Rectal smooth muscle tissue (tissue), 1 donor: ENCODE measurements around the gene SHROOM4.

ENCODE experiments used
- H3K27ac ChIP-seq: one replicate; pipeline ENCODE4 v1.7.0; 2013; ENCODE audit warnings: low read depth, low read length, inconsistent platforms
- H3K27me3 ChIP-seq: one replicate; pipeline ENCODE4 v1.7.0; 2013; ENCODE audit warnings: low read length; ENCODE audit not compliant: control insufficient read depth, insufficient read depth
- H3K36me3 ChIP-seq: one replicate; pipeline ENCODE4 v1.7.0; 2013; ENCODE audit warnings: low read length; ENCODE audit not compliant: control insufficient read depth, insufficient read depth
- H3K4me1 ChIP-seq: one replicate; pipeline ENCODE4 v1.7.0; 2013; ENCODE audit warnings: low read length; ENCODE audit not compliant: control insufficient read depth, insufficient read depth
- H3K4me3 ChIP-seq: one replicate; pipeline ENCODE4 v1.7.0; 2013; ENCODE audit warnings: low read length
- H3K9ac ChIP-seq: one replicate; pipeline ENCODE4 v1.7.0; 2013; ENCODE audit warnings: low read length

The SHROOM4 gene

DNA sequence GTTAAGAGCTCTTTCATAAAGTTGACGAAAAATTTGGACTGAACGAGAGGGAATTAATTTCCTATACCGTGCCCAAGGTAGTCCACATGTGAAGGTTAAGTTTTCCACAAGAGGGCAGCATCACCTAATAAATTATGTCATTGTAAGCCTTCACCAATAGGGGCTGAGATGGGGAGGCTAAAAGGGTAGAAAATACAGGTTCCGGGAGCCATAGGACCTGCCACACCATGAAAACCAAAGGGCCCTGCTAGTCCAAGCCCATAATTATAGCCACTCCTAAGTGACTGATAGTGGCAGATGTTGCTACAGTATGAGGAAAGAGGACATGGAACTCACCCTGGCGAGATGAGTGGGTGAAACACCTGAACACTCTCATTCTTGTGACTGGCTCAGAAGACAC lies 122.2 kb downstream of the SHROOM4 start:
- Histone ChIP-seq H3K4me1 (no peaks in the 10 kb centered on the region), H3K27ac (no peak overlapping the region), H3K36me3 (no peaks in the 10 kb centered on the region), H3K27me3 (peaks cover 2% of the 10 kb centered on the region), H3K9ac (no peak overlapping the region), H3K4me3 (no peak overlapping the region)

DNA sequence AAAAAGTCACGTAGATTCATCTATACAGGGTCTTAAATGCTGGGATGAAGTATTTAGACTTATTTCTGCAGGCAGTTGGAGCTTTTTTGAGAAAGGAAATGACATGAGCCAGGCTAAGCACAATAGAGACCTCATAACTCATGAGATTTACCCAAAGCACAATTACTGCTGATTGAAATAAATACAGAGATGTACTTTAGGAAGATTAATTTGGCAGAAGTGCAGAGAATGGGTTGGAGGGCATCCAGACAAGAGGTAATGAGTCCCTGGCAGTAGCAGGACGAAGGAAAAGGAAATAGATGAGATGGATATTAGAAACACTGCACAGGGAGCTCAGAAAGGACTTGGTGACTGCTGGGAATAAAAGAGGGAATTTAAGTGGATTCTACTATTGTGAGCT lies 129.1 kb downstream of the SHROOM4 start:
- H3K36me3 ChIP-seq = no peaks in the 10 kb centered on the region
- no peaks in the 10 kb centered on the region for H3K27me3 ChIP-seq
- no peak overlapping the region for H3K9ac ChIP-seq
- no peak overlapping the region for H3K27ac ChIP-seq
- no peaks in the 10 kb centered on the region for H3K4me1 ChIP-seq
- no peak overlapping the region for H3K4me3 ChIP-seq

DNA sequence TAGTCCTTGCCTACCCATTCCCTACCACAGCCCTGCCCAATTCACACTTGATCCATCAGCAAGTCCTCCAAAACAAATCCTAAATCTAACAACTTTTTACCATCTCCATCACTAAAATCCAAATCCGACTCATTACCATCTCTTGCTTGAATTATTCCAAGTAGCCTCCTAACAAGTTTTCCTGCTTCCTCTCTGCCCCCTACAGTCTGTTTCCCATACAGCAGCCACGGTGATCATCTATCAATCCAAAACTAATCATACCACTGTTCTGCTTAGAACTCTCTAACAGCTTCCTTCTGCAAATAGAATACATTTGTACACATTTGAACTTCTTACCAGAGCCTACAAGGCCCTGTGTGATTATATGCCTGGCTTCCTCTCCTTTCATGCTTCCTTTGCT lies 133.0 kb downstream of the SHROOM4 start:
- Histone ChIP-seq H3K4me3 (no peak overlapping the region), H3K36me3 (no peaks in the 10 kb centered on the region), H3K9ac (no peak overlapping the region), H3K27ac (no peak overlapping the region), H3K27me3 (no peaks in the 10 kb centered on the region), H3K4me1 (no peaks in the 10 kb centered on the region)

DNA sequence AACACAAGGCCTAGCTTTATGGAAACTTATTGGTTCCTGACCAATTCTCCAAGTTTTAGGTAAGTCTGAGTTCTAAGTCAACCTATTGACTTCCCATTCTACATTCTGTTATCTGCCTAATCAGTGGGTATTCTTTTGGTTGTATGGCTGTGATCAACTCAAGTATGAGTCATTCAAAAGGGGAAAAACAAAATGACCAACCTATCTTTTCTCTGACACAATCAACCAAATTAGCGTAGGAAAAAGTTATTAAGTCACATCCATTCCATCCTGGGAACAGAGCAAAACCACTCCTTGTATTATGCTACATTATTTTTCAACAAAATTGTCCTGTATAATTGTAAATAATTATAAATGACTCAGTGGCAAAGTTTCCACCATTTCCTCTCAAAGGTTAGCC lies 136.2 kb downstream of the SHROOM4 start:
- no peaks in the 10 kb centered on the region for H3K4me1 ChIP-seq
- H3K27ac ChIP-seq = no peak overlapping the region
- H3K27me3 ChIP-seq = no peaks in the 10 kb centered on the region
- H3K9ac ChIP-seq = no peak overlapping the region
- no peaks in the 10 kb centered on the region for H3K36me3 ChIP-seq
- H3K4me3 ChIP-seq = no peak overlapping the region

DNA sequence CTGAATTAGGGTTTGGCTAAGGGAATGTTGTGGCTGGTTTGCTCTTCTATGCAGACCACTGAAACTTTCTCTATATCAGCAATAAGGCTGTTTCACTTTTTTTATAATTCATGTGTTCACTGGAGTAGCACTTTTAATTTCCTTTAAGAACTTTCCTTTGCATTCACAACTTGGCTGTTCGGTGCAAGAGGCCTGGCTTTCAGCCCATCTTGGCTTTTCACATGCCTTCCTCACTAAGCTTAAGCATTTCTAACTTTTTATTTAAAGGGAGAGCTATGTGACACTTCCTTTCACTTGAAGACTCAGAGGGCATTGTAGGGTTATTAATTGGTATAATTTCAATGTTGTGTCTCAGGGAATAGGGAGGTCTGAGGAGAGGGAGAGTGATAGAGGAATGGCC lies 142.3 kb downstream of the SHROOM4 start:
- Histone ChIP-seq H3K9ac (no peak overlapping the region), H3K4me1 (no peaks in the 10 kb centered on the region), H3K27ac (no peak overlapping the region), H3K27me3 (no peaks in the 10 kb centered on the region), H3K4me3 (no peak overlapping the region), H3K36me3 (no peaks in the 10 kb centered on the region)

DNA sequence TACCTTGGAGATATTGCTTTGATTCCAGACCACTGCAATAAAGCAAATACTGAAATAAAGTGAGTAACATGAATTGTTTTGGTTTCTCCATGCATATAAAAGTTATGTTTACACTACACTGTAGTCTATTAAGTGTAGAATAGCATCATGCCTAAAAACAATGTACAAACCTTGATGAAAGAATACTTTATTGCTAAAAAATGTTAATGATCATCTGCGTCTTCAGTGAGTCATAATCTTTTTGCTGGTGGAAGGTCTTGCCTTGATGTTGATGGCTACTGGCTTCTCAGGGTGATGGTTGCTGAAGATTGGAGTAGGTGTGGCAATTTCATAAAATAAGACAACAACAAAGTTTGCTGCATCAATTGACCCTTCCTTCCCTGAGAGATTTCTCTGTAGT lies 145.1 kb downstream of the SHROOM4 start:
- Histone ChIP-seq H3K27me3 (no peaks in the 10 kb centered on the region), H3K27ac (no peak overlapping the region), H3K36me3 (no peaks in the 10 kb centered on the region), H3K9ac (no peak overlapping the region), H3K4me3 (no peak overlapping the region), H3K4me1 (no peaks in the 10 kb centered on the region)

DNA sequence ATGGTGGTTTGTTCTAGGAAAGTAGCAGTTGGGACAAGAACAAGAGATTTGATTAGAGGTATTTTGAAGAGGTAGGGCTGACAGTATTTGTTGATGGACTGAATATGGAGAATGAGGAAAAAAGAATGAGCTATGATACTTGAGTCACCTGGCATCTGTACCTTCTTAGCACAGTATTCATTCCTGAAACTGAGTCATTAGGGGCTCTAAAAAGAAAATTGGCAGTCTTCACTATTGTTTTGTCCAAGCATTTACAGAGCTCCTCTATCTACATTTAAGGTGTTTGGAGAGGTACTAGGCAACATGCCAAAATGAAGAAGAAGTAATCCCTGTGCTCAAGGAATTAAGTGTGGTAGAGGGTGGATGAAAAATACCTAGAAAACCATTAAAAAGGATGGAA lies 165.8 kb downstream of the SHROOM4 start:
- Histone ChIP-seq H3K4me3 (no peak overlapping the region), H3K4me1 (no peaks in the 10 kb centered on the region), H3K9ac (no peak overlapping the region), H3K27me3 (peaks cover 4% of the 10 kb centered on the region), H3K27ac (no peak overlapping the region), H3K36me3 (no peaks in the 10 kb centered on the region)

DNA sequence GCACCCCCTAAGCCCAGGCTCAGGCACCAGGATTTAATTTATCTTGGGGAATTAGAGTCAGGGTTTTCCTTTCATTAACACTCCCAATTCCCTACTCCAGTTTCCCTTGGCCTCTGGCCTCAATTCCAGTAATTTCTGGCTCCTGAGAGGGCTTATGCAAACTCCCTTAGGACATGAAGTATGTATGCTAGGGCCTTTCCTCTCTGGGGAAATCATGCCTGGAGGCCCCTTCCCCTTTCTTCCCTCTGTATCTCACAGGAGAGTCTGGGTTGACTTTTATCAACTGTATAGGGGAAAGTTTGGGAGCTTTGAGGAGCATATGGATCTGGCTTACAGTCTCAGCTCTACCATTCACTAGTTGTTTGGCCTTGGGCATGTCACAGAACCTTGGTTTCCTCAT lies 169.5 kb downstream of the SHROOM4 start:
- H3K27me3 ChIP-seq = peaks cover 4% of the 10 kb centered on the region
- H3K9ac ChIP-seq = no peak overlapping the region
- no peaks in the 10 kb centered on the region for H3K36me3 ChIP-seq
- no peak overlapping the region for H3K4me3 ChIP-seq
- H3K27ac ChIP-seq = no peak overlapping the region
- no peaks in the 10 kb centered on the region for H3K4me1 ChIP-seq

DNA sequence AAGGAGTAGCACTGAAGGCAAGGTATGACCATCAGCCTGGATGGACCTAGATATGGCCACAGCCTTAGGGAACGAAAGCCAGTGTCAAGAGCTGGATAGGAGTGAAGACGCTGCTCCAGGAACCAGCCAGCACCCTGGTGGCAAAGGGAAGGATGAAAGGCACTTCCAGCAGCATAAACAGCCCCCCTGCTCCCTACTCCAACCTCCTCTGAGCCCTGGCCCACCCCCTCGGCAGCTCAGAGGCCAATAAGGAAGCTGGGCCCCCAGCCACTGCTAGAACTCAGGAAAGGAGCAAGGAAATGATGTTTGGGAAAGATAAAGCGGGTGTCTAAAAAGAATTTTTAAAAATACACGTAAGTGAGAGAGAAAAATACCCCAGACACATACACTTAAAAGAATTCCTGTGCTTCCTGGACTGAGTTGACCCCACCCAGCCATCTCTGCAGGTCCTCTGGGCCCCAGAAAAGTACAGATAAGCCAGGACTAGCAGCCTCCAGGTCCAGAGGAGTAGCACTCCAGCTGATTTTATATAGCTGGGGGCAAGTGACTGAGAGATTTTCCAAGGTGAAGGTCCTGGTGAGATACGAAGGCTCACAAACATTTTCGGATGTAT lies 170.4 kb downstream of the SHROOM4 start:
- Histone ChIP-seq H3K4me1 (no peaks in the 10 kb centered on the region), H3K27me3 (peaks cover 4% of the 10 kb centered on the region), H3K36me3 (no peaks in the 10 kb centered on the region), H3K27ac (no peak overlapping the region), H3K9ac (no peak overlapping the region), H3K4me3 (no peak overlapping the region)

DNA sequence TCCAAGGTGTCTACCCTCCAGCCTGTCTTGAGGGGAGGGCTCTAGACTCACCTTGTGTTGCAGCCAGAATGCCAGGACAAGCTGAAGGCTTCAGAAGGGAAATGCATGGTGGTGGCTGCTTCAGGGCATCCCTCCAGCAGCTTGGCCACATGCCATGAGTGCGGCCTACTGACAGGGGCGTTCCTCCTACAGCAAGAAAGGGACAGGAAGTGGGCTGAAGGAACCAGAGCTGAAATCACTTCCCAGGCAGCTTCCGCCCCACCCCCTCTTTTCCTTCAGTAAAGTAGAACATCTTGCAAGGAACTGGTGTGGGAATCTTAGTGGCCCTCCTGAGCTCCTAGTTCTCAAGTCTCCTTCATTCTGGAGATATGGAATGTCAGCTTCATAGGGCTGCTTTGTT lies 175.9 kb downstream of the SHROOM4 start:
- Histone ChIP-seq H3K9ac (no peak overlapping the region), H3K27me3 (no peaks in the 10 kb centered on the region), H3K4me3 (no peak overlapping the region), H3K36me3 (no peaks in the 10 kb centered on the region), H3K4me1 (no peaks in the 10 kb centered on the region), H3K27ac (no peak overlapping the region)

DNA sequence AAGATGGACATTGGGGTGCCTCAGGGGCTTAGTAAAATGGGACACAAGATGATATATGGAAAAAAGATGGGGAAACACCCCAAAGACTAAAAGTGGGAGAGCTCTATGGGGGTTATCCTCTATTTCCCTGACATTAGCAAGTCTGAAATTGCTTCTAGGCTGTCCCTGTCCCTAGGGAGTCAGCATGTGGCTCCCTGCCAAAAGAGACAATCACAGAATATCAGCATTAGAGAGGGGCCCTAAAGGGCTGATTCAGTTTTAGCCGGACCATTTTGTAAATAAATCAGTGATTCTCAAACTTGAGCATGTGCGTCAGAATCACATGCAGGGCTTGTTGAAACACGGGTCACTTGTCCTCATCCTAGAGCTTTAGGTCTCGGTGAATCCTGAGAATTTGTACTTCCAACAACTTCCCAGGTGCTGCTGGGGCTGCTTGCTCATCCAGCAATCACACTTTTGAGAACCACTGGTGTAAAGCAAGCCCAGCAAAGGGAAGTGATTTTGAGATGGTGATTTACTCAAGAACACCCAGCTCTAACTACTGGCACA lies 178.1 kb downstream of the SHROOM4 start:
- no peaks in the 10 kb centered on the region for H3K36me3 ChIP-seq
- no peaks in the 10 kb centered on the region for H3K27me3 ChIP-seq
- H3K9ac ChIP-seq = no peak overlapping the region
- no peaks in the 10 kb centered on the region for H3K4me1 ChIP-seq
- H3K4me3 ChIP-seq = no peak overlapping the region
- H3K27ac ChIP-seq = no peak overlapping the region

DNA sequence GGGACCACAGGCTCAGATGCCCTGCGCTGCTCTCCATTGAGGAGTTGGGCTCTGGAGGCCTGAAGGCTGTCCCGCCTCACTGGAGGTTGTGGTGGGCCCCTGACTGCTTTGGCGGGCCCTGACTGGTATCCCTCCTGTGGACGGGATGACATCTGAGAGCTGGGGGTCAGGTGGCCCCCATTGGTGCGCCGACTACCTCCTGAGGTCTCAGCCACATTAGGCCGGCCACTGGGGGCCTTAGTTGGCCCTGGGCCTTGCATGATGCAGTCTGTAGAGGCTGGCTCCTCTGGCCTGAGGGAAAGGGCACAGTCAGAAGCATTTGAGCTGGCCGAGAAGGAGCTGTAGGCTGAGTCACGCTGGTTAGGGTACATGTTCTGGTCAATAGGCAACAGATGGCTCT lies 178.8 kb downstream of the SHROOM4 start:
- Histone ChIP-seq H3K4me1 (no peaks in the 10 kb centered on the region), H3K36me3 (no peaks in the 10 kb centered on the region), H3K27me3 (no peaks in the 10 kb centered on the region)

DNA sequence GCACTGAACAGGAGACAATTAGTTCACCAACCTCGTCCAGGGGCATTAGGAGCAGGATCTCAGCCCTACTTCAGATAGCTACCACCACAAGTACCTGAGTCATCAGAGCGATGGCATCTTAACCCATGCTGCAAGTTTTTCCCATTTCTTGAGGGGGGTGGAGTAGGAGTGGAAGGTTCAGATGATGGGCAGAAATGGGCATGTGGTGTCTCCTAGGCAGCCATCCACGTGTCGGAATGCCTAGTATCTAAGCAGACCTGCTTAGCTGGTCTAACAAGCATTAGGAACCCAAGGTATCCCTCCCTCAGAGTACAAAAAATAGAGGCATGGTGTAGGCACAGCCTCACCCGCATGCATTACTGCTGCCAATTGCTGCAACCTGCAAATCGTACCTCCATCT lies 184.2 kb downstream of the SHROOM4 start:
- Histone ChIP-seq H3K36me3 (no peaks in the 10 kb centered on the region), H3K9ac (no peak overlapping the region), H3K27ac (no peak overlapping the region), H3K27me3 (no peaks in the 10 kb centered on the region), H3K4me3 (no peak overlapping the region), H3K4me1 (no peaks in the 10 kb centered on the region)

More for the DNA sequence above, 178.8 kb downstream of the SHROOM4 start:
- Histone ChIP-seq H3K9ac (no peak overlapping the region), H3K4me3 (no peak overlapping the region), H3K27ac (no peak overlapping the region)
